Measurements from ENCODE around the gene THBS2. TPM values are rescaled to one million over a fixed set of nuclear protein-coding genes. Genes with fewer than 3 reads are reported as not detected.

THBS2 gene
- total and polyA plus RNA-seq, 2 of the 8 experiments (the other 6 are each of a cell fraction or from before 2014, with no cell fraction given): 11.0 to 22.5 TPM

DNA sequence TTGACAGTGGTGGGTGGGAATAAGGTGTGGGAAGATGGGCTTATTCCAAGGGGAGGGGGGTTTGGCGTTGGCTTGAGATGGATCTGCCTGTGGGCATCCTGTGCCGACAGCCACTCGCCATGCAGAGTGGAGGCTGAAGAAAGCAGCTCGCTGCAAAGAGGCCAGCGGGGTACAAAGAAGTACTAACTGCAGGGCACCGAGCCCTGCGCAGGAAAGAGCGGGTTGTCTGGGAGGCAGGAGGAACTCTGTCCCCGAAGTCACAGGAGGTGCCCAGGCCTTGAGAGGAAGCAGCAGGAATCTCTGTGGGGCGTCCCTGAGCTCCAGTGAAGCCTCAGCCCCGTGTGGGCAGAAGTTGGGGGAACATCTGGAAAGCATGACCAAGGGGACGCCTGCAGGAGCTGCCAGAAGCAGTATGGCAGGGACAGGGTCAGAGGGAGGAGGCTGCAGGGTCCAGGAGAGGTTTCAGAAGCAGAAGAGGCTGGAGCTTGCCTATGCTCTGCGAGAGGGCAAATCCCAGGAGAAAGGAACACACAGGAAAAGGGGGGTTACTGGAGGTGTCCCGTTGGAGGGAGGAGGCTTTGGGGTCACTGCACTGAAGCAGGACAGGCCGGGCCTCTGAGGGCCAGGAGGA lies 77.2 kb downstream of the THBS2 start:
- Histone ChIP-seq H3K14ac (ENCODE audit: insufficient read length) (no peak overlapping the region), H3K23me2 (ENCODE audit: low read depth, low read length) (no peaks in the 10 kb centered on the region), H3K9me3 (ENCODE audit: insufficient read depth in 2 of 2, low read depth in 1 of 2, low read length in 1 of 2) (peaks cover 2 to 5% of the 10 kb centered on the region in 2 experiments; a peak in 2 of 4 replicates), H3K79me2 (ENCODE audit: control insufficient read depth in 1 of 2, insufficient read depth in 2 of 2, low read length in 2 of 2) (no peaks in the 10 kb centered on the region), H3K4me2 (ENCODE audit: insufficient read depth in 1 of 2, low read depth in 2 of 2, low read length in 2 of 2) (no peak overlapping the region), H4K91ac (replicated peaks; ENCODE audit: insufficient read length, low read length) (no peak overlapping the region), H3K27ac (ENCODE audit: low read depth, low read length) (no peak overlapping the region), H3K36me3 (ENCODE audit: control insufficient read depth in 2 of 4, insufficient read depth in 4 of 4, low read length in 3 of 4) (no peaks in the 10 kb centered on the region), H3K79me1 (ENCODE audit: low read depth, low read length) (no peaks in the 10 kb centered on the region), H3K4me1 (replicated peaks in 1 of 4; ENCODE audit: control insufficient read depth in 3 of 4, insufficient read depth in 4 of 4, low read length in 3 of 4) (no peaks in the 10 kb centered on the region), H2BK12ac (ENCODE audit: low read depth, low read length) (no peak overlapping the region), H3K56ac (replicated peaks; ENCODE audit: insufficient read length, low read depth, low read length) (no peak overlapping the region), H2AFZ (ENCODE audit: low read length) (no peak overlapping the region), H3K23ac (ENCODE audit: insufficient read length) (no peak overlapping the region), H4K8ac (ENCODE audit: extremely low read depth, insufficient read depth, low read length) (no peak overlapping the region), H2BK120ac (replicated peaks; ENCODE audit: low read depth, low read length) (no peak overlapping the region), H3K4me3 (ENCODE audit: extremely low read depth in 1 of 4, insufficient read depth in 2 of 4, low read depth in 3 of 4, low read length in 4 of 4) (no peak overlapping the region), H2BK5ac (ENCODE audit: low read depth, low read length) (no peak overlapping the region), H3K18ac (ENCODE audit: extremely low read depth, low read length) (no peak overlapping the region), H4K5ac (ENCODE audit: insufficient read length, low read depth, low read length) (no peak overlapping the region), H2BK15ac (ENCODE audit: low read length) (no peak overlapping the region), H3K9ac (replicated peaks in 1 of 4; ENCODE audit: extremely low read depth in 1 of 4, low read depth in 3 of 4, low read length in 3 of 4) (no peak overlapping the region), H3K4ac (replicated peaks; ENCODE audit: insufficient read length, low read depth, low read length) (no peak overlapping the region), H2BK20ac (ENCODE audit: low read length) (no peak overlapping the region), H2AK5ac (ENCODE audit: low read depth, low read length) (no peak overlapping the region), H3K27me3 (replicated peaks in 1 of 4; ENCODE audit: control insufficient read depth in 3 of 4, extremely low read depth in 1 of 4, insufficient read depth in 3 of 4, low read length in 3 of 4) (no peaks in the 10 kb centered on the region), H4K20me1 (replicated peaks in 1 of 2; ENCODE audit: control insufficient read depth in 1 of 2, insufficient read depth in 2 of 2, low read length in 2 of 2) (no peaks in the 10 kb centered on the region)
- no peak for TF ChIP-seq SIX5 (IDR thresholded peaks at IDR 0.05; ENCODE audit: low read depth, low read length)
- no peak for TF ChIP-seq RAD21 (IDR thresholded peaks at IDR 0.05 in 1 of 2, conservative IDR thresholded peaks at IDR 0.05 in 1 of 2; ENCODE audit: low read depth in 2 of 2, low read length in 2 of 2)
- TF ChIP-seq TCF12 (IDR thresholded peaks at IDR 0.05; ENCODE audit: low read depth, low read length): no peak
- TF ChIP-seq POLR2A (IDR thresholded peaks at IDR 0.05; ENCODE audit: control extremely low read depth in 1 of 2, low read depth in 2 of 2, low read length in 2 of 2): no peak
- ChIA-PET CTCF (ENCODE audit: partially characterized antibody) (interaction anchor here (0.6 kb wide), 1 partner anchor 342 kb away, joined by 4 read pairs; no protein-coding TSS in a partner anchor), POLR2A (ENCODE audit: partially characterized antibody) (no interaction called here)
- WGBS, 2 experiments (ENCODE audit: extremely low coverage in 1 of 2, insufficient coverage in 1 of 2, insufficient read length in 1 of 2, insufficient replicate concordance in 2 of 2, low coverage in 1 of 2, low lambda C conversion rate in 2 of 2, missing lambda C conversion rate in 1 of 2): 86% methylated on average over 15 of the region's 15 CpGs; no CpG with 5 or more reads in 1 of the 2 experiments
- DNase-seq (ENCODE audit: low read depth in 1 of 2, low spot score in 2 of 2) (no peak), FAIRE-seq (no peak)

Measured in H1 (cell line).